Femur (tissue), 1 donor: ENCODE results near the gene ZDHHC7.
A peak's percentile ranks its signal among the peaks of the same experiment; 100 is the strongest.
"Not testable (repeated sequence)": the region's sequence is repeated elsewhere in the genome, so short reads cannot be mapped to it uniquely, and the experiment has no call there.

Experiments
- DNase-seq: peaks from one replicate; pipeline ENCODE4 v3.0.0-alpha.2; 2017

Gene ZDHHC7, protein sequence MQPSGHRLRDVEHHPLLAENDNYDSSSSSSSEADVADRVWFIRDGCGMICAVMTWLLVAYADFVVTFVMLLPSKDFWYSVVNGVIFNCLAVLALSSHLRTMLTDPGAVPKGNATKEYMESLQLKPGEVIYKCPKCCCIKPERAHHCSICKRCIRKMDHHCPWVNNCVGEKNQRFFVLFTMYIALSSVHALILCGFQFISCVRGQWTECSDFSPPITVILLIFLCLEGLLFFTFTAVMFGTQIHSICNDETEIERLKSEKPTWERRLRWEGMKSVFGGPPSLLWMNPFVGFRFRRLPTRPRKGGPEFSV

GRCh38 chr16:85010931-85011845 is at the start of gene ZDHHC7:
ZDHHC7 (minus strand) TSS chr16:85011535; CDS start chr16:84990618, 20,917 bp downstream.
- peak; percentile 93 for DNase-seq

- no peak for DNase-seq
These were observed 47.6 kb upstream of the ZDHHC7 start for GRCh38 chr16:85058909-85059308.

DNA sequence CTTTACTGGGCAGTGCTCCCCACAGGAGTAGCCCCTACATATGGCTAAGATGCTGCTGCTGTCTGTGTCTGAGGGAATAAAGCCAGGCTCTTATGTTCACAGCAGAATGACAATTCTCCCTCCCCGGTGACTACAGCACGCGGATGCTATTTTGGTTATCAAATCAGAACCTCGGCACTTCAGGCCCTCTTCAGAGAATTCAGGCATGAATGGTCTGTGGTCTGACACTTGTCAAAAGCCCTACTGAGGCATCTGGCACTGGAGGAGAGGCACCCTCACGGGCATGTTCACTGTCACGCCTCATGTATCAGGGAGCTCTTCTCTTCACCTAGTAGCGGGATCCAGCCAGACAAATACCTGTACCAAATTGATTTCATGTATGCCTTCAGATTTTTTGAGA is 46.6 kb upstream of the ZDHHC7 start:
- DNase-seq: no peak

DNA sequence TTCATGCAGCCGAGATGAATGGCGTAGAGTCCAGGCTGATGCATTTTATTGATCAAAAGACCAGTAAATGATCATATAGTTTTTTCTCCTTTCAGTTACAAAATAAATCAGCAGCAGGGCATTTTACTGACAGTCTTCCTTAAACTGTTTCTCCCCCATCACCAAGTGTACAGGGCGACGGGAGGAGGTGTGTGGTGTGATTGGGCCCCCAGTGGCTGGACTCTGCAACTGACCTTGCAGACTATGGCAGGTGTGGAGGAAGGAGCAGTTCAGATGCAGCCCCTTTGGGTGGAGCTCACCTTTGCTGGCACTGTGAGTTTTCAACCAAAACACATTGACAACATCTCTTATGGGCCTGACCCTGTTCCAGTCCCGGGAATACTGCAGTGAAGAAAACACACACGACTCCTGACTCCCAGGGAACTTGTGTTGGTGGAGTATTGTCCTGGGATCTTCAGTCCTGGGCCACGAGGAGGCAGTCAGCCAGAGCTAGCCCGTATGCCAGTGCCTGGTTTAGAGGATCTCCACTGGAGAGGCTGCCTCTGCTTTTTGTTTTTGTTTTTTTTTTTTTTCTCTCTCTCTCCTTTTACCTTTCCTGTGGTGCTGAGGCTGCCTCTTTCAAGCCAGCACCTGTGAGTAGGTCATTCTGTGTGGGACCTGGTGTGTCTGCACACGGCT is 46.0 kb upstream of the ZDHHC7 start:
- DNase-seq: no peak

- DNase-seq: no peak
These were observed 44.9 kb upstream of the ZDHHC7 start for GRCh38 chr16:85056211-85056748.

- peak; percentile 76 for DNase-seq
These were observed 44.3 kb upstream of the ZDHHC7 start for GRCh38 chr16:85055493-85056210.

GRCh38 chr16:85054948-85055492 is 43.7 kb upstream of the ZDHHC7 start:
- no peak for DNase-seq

- not testable (repeated sequence) for DNase-seq
These were observed 43.0 kb upstream of the ZDHHC7 start for GRCh38 chr16:85054321-85054720.

DNA sequence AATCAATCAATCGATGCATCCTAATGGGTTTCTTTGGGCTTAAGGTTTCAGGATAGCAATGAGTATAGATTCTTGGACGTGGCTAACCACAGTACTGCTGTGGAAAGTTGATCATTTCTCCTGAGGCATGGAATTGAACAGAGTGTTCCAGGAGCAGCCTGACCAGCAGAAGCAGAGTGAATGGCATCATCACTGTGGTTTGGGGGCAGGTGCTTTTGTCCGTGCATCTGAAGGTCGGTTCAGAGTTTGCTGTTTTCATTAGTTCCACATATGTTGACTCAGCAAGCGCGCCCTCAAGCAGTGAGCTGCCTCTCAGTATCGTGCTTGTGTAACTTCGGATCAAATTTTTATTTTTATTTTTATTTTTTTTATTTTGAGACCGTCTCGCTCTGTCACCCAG is 41.2 kb upstream of the ZDHHC7 start:
- DNase-seq: no peak

DNA sequence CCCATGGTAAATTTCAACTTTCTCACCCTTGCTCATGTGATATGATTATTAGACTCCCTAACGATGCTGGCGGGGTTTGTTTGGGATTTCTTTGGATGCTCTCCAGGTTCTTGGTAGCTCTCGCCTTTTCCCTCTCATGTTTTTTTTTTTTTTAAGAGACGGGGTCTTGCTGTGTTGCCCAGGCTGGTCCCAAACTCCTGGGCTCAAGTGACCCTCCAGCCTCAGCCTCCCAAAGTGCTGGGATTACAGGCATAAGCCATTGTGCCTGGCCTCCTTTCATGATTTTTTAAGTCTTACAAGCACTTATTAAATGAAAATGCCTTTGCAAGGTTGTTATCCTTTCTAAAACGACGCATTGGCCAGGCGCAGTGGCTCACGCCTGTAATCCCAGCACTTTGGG is 40.3 kb upstream of the ZDHHC7 start:
- DNase-seq: no peak

GRCh38 chr16:85051067-85051581 is 39.8 kb upstream of the ZDHHC7 start:
- no peak for DNase-seq

DNA sequence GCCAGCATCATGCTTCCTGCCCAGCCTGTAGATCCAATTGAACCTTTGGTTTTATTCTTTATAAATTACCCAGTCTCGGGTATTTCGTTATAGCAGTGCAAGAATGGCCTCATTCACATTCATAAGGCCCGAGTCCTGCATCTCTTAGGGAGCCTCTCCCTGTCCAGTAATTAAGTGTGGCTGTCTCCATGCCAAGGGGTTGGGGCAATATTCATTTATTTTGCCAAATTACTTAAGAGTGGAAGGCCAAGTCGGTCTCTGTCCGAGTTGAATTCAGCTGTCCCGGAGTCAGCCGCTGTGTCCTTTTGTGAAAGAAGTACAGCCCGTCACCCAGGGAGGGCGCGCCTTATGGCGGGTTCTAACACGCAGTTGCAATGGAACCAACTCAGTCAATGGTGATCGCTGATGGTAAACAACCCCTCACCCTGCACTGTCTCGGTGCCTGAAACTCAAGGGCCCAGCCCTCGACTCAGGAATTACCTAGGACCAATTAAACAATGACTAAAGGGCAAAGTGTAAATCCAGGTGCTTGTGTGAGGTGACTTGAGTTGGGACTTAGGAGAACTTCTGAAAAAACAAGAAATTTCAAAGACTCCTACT is 38.5 kb upstream of the ZDHHC7 start:
- no peak for DNase-seq

- DNase-seq: no peak
These were observed 37.7 kb upstream of the ZDHHC7 start for GRCh38 chr16:85048921-85049562.

DNA sequence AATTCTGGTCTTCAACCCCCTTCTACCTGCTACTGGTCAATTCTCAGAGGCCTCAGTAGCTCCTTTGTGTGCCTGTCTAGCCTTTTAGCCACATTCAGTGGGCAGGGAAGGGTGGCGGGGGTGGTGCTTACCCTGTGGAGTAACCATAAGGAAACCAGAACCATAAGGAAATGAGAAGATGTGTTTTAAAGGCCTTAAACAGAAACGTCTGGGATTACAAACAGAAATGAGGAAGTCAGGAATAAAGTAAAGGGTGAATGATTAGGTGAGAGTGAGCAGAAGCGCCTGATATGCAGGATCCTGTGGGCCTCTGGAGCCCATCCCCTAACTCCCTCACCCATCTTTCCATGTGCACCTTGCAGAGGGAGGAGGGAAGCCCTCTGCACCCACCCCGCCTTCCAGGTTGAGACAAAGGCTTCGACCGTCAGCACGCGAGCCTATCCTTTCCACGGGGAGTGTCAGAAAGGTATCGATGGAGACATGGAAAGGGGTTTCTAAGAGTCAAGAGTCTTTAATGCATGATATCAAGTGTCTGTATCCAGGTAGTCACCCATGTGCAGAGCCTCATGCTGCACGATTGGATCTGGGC is 36.6 kb upstream of the ZDHHC7 start:
- no peak for DNase-seq

- no peak for DNase-seq
These were observed 35.9 kb upstream of the ZDHHC7 start for GRCh38 chr16:85046931-85047866.

- no peak for DNase-seq
These were observed 35.2 kb upstream of the ZDHHC7 start for GRCh38 chr16:85046472-85046916.

GRCh38 chr16:85045641-85046471 is 34.5 kb upstream of the ZDHHC7 start:
- no peak for DNase-seq

- DNase-seq: no peak
These were observed 33.7 kb upstream of the ZDHHC7 start for GRCh38 chr16:85045077-85045476.
